GM12891 (cell line): ENCODE data around the gene GRIK4.

Experiments
- POLR2A ChIP-seq: IDR thresholded peaks from 2 replicates; pipeline ENCODE4 v1.6.1; 2011; ENCODE audit warnings: low read depth, low read length, control low read depth
- POLR2AphosphoS5 ChIP-seq: IDR thresholded peaks from 2 replicates; pipeline ENCODE4 v1.6.1; 2011; ENCODE audit warnings: low read depth, low read length, control low read depth

GRCh38 chr11:120666121-120666639 is 154.6 kb downstream of the GRIK4 start:
- TF ChIP-seq POLR2AphosphoS5, result no peak
- TF ChIP-seq POLR2A, result no peak
